Muscle of leg (tissue), 11 donors: Measurements from ENCODE around the gene ITGA5. TPM values are rescaled to one million over a fixed set of nuclear protein-coding genes. Genes with fewer than 3 reads are reported as not detected.

Experiments
- DNase-seq: peaks from one replicate; pipeline ENCODE4 v3.0.0; 2013
- H3K27ac ChIP-seq: one replicate; pipeline ENCODE4 v1.5.1; 2013; ENCODE audit warnings: mild to moderate bottlenecking, low read length, control low read depth
- H3K27me3 ChIP-seq: one replicate; pipeline ENCODE4 v1.6.1; 2013; ENCODE audit warnings: low read length; ENCODE audit not compliant: control insufficient read depth, insufficient read depth
- H3K36me3 ChIP-seq: one replicate; pipeline ENCODE4 v1.6.1; 2013; ENCODE audit warnings: low read length; ENCODE audit not compliant: control insufficient read depth, insufficient read depth
- H3K4me1 ChIP-seq: one replicate; pipeline ENCODE4 v1.6.1; 2013; ENCODE audit warnings: low read length; ENCODE audit not compliant: control insufficient read depth, insufficient read depth
- H3K4me3 ChIP-seq: one replicate; pipeline ENCODE4 v1.5.1; 2013; ENCODE audit warnings: low read length, control low read depth
- H3K9me3 ChIP-seq: replicated peaks from 2 replicates; pipeline ENCODE4 v1.6.1; 2013; ENCODE audit warnings: low read depth, low read length; ENCODE audit not compliant: control insufficient read depth
- WGBS: methylation state at CpG from one replicate; pipeline ENCODE4 v1.1.5; 2013; ENCODE audit warnings: missing lambda C conversion rate; ENCODE audit not compliant: insufficient coverage; 5-methylcytosine and 5-hydroxymethylcytosine counted together
- polyA plus RNA-seq, 8 donors: library from polyadenylated mRNA; unstranded; fragments of 120-200 nt; gene quantifications; one replicate each; pipeline versions ENCODE4 v1.2.1 to v1.2.3, GENCODE V29; 2013; ENCODE audit warnings: inconsistent platforms in 1 of 8, low replicate concordance in 1 of 8; ENCODE audit not compliant: insufficient read length in 8 of 8, insufficient read depth in 1 of 8
- total RNA-seq: library from RNA; stranded (reverse); fragments of 120-200 nt; gene quantifications from one replicate; pipeline ENCODE4 v1.2.4, GENCODE V29; 2013

ITGA5 gene
- total and polyA plus RNA-seq, 9 donors = 70.7 to 129 (median 106) TPM

- Histone ChIP-seq H3K4me1 (peaks cover 66% of the 10 kb centered on the region), H3K27ac (no peak overlapping the region), H3K27me3 (no peaks in the 10 kb centered on the region), H3K36me3 (no peaks in the 10 kb centered on the region), H3K9me3 (no peaks in the 10 kb centered on the region), H3K4me3 (no peak overlapping the region)
- no peak for DNase-seq
- 20% methylated on average over 1 of the region's 5 CpGs for WGBS
Measured at GRCh38 chr12:54423816-54424150, 4.7 kb upstream of the ITGA5 start.

- no peak for DNase-seq
- Histone ChIP-seq H3K4me1 (peaks cover 58% of the 10 kb centered on the region), H3K36me3 (no peaks in the 10 kb centered on the region), H3K9me3 (no peaks in the 10 kb centered on the region), H3K27ac (no peak overlapping the region), H3K4me3 (no peak overlapping the region), H3K27me3 (no peaks in the 10 kb centered on the region)
- 83% methylated on average over 1 of the region's 2 CpGs for WGBS
Measured at GRCh38 chr12:54421879-54422250, 2.8 kb upstream of the ITGA5 start.

- DNase-seq = no peak
- Histone ChIP-seq H3K4me1 (peaks cover 57% of the 10 kb centered on the region), H3K27me3 (no peaks in the 10 kb centered on the region), H3K9me3 (no peaks in the 10 kb centered on the region), H3K27ac (peak overlapping the region; percentile 11), H3K36me3 (no peaks in the 10 kb centered on the region), H3K4me3 (no peak overlapping the region)
- 19% methylated on average over 1 of the region's 4 CpGs for WGBS
Measured at GRCh38 chr12:54421175-54421878, 2.3 kb upstream of the ITGA5 start.

- H3K36me3 ChIP-seq = no peaks in the 10 kb centered on the region
- no peak overlapping the region for H3K4me3 ChIP-seq
- peaks cover 58% of the 10 kb centered on the region for H3K4me1 ChIP-seq
- H3K27me3 ChIP-seq = no peaks in the 10 kb centered on the region
- no peaks in the 10 kb centered on the region for H3K9me3 ChIP-seq
- 21% methylated on average over 1 of the region's 2 CpGs for WGBS
- no peak for DNase-seq
- H3K27ac ChIP-seq = peak overlapping the region; percentile 8
Measured at GRCh38 chr12:54420766-54421144, 1.7 kb upstream of the ITGA5 start.

- H3K27me3 ChIP-seq = no peaks in the 10 kb centered on the region
- H3K36me3 ChIP-seq = no peaks in the 10 kb centered on the region
- DNase-seq = no peak
- no peaks in the 10 kb centered on the region for H3K9me3 ChIP-seq
- peak overlapping the region; percentile 76 for H3K4me3 ChIP-seq
- H3K4me1 ChIP-seq = peaks cover 63% of the 10 kb centered on the region
- H3K27ac ChIP-seq = peak overlapping the region; percentile 91
- WGBS = 0% methylated on average over 33 of the region's 35 CpGs
Measured at GRCh38 chr12:54418441-54419087, 502 bp downstream of the ITGA5 start.

GRCh38 chr12:54417712-54418440, 1.2 kb downstream of the ITGA5 start:
- Histone ChIP-seq H3K4me3 (peak overlapping the region; percentile 76), H3K27me3 (no peaks in the 10 kb centered on the region), H3K27ac (peak overlapping the region; percentile 91), H3K9me3 (no peaks in the 10 kb centered on the region), H3K36me3 (no peaks in the 10 kb centered on the region), H3K4me1 (peaks cover 67% of the 10 kb centered on the region)
- peak; percentile 74 for DNase-seq
- WGBS = 0% methylated on average over 4 of the region's 25 CpGs

GRCh38 chr12:54416687-54417603, 2.1 kb downstream of the ITGA5 start:
- 20% methylated on average over 1 of the region's 5 CpGs for WGBS
- DNase-seq = no peak
- Histone ChIP-seq H3K9me3 (no peaks in the 10 kb centered on the region), H3K36me3 (no peaks in the 10 kb centered on the region), H3K4me3 (peak overlapping the region; percentile 76), H3K27me3 (no peaks in the 10 kb centered on the region), H3K4me1 (peaks cover 77% of the 10 kb centered on the region), H3K27ac (peak overlapping the region; percentile 91)

- Histone ChIP-seq H3K4me3 (no peak overlapping the region), H3K27me3 (no peaks in the 10 kb centered on the region), H3K36me3 (peaks cover 4% of the 10 kb centered on the region), H3K9me3 (no peaks in the 10 kb centered on the region), H3K27ac (peak overlapping the region; percentile 63), H3K4me1 (peaks cover 78% of the 10 kb centered on the region)
- WGBS = 80% methylated on average over 1 of the region's 4 CpGs
- no peak for DNase-seq
Measured at GRCh38 chr12:54415221-54415929, 3.7 kb downstream of the ITGA5 start.

GRCh38 chr12:54413284-54414190, 5.5 kb downstream of the ITGA5 start:
- WGBS = 71% methylated on average over 5 of the region's 9 CpGs
- H3K4me3 ChIP-seq = no peak overlapping the region
- H3K4me1 ChIP-seq = peaks cover 67% of the 10 kb centered on the region
- H3K27ac ChIP-seq = peak overlapping the region; percentile 93
- H3K27me3 ChIP-seq = no peaks in the 10 kb centered on the region
- H3K9me3 ChIP-seq = no peaks in the 10 kb centered on the region
- DNase-seq = peak; percentile 56
- peaks cover 15% of the 10 kb centered on the region for H3K36me3 ChIP-seq
